Epithelial cell of esophagus (primary cell): Measurements from ENCODE around the gene GRAMD1C.

Source experiments
- DNase-seq: peaks from one replicate; pipeline ENCODE4 v3.0.0; 2010; ENCODE audit warnings: low read depth
- H3K4me3 ChIP-seq: 2 replicates; pipeline ENCODE4 v1.5.1; 2011; ENCODE audit warnings: mild to moderate bottlenecking, low read length, control low read depth
- TF ChIP-seq, protein P1 (sequence below): IDR thresholded peaks from 2 replicates; pipeline ENCODE4 v1.5.1; 2011; ENCODE audit warnings: low read depth, mild to moderate bottlenecking, low read length, control low read depth, inconsistent platforms; ENCODE audit not compliant: insufficient read depth; ENCODE audit errors: missing control alignments

Gene GRAMD1C

DNA sequence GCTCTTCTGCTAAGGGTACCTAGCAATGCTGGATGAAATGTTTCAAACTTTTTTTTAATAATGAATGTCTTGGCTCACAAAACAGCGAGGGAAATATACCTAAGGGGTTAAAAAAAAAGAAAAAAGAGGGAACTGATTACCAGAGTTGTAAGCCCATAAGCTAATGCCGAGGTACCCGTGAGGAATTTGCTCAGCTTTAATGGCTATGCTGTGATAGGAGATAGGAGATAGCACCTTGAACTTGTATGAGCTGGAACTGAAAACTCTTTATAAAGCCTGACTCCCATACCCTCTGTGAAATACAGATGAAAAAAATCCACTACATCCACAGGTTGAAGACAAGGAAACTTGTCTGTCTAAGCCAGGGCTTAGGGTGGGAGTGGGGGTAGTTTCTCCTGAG lies 13.9 kb downstream of the GRAMD1C start:
- H3K4me3 ChIP-seq: no peak overlapping the region
- DNase-seq: no peak
- TF ChIP-seq, protein P1, sequence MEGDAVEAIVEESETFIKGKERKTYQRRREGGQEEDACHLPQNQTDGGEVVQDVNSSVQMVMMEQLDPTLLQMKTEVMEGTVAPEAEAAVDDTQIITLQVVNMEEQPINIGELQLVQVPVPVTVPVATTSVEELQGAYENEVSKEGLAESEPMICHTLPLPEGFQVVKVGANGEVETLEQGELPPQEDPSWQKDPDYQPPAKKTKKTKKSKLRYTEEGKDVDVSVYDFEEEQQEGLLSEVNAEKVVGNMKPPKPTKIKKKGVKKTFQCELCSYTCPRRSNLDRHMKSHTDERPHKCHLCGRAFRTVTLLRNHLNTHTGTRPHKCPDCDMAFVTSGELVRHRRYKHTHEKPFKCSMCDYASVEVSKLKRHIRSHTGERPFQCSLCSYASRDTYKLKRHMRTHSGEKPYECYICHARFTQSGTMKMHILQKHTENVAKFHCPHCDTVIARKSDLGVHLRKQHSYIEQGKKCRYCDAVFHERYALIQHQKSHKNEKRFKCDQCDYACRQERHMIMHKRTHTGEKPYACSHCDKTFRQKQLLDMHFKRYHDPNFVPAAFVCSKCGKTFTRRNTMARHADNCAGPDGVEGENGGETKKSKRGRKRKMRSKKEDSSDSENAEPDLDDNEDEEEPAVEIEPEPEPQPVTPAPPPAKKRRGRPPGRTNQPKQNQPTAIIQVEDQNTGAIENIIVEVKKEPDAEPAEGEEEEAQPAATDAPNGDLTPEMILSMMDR: no peak

DNA sequence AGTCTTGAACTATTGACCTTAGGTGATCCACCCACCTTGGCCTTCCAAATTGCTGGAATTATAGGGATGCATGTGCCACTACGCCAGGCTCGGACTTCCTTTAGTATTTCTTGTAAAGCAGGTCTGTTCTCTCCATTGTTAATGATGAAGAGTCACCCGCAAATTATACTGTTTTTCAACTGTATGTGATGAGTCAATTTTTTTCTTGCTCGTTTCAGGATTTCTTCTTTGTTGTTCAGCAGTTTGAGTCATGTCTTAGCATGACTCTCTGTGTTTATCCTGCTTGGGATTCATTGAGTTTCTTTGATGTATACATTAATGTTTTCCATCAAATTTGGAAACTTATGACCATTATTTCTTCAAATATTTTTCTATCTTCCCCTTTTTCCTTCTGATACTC lies 28.9 kb downstream of the GRAMD1C start:
- peak; percentile 94 for DNase-seq
- H3K4me3 ChIP-seq: no peak overlapping the region
- TF ChIP-seq, protein P1: no peak

DNA sequence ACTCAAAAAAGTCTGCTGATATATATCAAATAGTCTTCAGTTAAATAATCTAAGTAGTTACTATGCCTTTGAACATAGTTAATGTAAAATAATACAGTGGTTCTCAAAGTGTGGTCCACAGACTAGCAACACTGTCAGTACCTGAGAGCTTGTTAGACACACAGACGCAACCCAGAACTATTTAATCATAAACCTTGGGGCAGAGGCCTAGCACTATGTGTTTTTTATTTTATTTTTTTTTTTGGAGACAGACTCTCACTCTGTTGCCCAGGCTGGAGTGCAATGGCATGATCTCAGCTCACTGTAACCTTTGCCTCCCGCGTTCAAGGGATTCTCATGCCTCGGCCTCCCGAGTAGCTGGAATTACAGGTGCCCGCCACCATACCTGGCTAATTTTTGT lies 34.7 kb downstream of the GRAMD1C start:
- no peak for DNase-seq
- no peak overlapping the region for H3K4me3 ChIP-seq
- TF ChIP-seq, protein P1: no peak

DNA sequence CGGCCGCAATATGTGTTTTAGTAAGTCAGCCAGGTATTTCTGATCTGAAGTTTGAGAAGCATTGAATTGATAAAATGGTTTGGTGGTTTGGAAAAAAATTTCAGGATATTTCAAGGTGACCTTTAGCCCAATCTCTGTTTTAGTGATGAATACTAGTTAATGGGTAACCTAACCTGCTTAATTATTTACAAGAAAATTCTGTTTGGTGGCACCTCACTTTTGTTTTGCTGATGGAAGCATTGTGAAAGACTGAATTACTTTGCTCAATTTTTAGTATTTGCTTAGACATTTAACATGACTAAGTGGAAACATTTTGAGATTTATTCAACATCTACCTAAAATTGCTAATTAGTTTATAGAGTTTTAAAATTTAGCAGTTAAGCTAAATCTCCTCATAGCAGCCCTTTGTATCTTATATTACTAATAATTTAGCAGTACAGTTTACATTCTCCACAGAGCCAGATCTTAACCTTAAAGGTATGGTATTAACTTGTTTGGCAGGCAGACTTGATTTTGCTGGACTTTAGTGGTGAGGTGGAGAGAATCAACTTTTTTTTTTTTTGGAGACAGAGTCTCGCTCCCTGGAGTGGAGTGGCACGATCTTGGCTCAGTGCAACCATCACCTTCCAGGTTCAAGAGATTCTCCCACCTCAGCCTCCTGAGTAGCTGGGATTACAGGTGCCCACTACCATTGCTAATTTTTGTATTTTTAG lies 35.4 kb downstream of the GRAMD1C start:
- no peak for DNase-seq
- no peak overlapping the region for H3K4me3 ChIP-seq
- TF ChIP-seq, protein P1: no peak

DNA sequence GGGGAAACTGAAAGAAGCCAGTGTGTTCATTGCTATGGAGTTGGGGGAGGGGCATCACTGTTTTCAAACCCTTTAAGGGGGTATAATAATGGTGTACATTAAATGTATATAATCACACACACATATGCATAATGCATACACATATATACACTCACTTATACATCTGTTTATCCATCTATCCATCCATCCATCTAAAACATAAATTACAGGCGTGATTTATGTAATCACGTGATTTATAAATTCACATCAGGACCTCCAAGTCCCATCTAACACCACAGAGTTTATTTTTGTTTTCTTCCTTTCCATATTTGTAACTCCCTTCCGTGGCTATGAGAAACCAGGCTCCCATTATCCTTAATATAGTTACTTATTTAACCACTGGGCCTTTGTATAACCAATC lies 39.8 kb downstream of the GRAMD1C start:
- no peak for DNase-seq
- TF ChIP-seq, protein P1: no peak
- no peak overlapping the region for H3K4me3 ChIP-seq

DNA sequence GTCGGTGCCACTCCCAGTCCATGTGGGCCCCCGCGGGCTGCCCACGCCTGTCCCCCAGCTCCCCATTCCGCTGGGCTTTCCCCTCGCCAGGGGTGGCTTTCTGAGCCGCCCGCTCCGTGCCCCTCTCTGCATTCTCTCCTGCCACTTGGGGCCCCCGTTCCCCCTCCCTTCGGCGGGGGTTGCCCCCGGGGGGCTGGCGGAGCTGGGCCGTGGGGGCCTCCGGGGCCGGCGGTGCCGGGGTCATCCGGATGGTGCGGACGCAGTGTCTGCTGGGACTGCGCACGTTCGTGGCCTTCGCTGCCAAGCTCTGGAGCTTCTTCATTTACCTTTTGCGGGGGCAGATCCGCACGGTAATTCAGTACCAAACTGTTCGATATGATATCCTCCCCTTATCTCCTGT lies 46.5 kb downstream of the GRAMD1C start:
- TF ChIP-seq, protein P1: no peak
- H3K4me3 ChIP-seq: no peak overlapping the region
- DNase-seq: no peak
